Measurements from ENCODE around the gene GHDC. TPM values are rescaled to one million over a fixed set of nuclear protein-coding genes. Genes with fewer than 3 reads are reported as not detected.
A peak's percentile ranks its signal among the peaks of the same experiment; 100 is the strongest.
"Not testable (repeated sequence)": the region's sequence is repeated elsewhere in the genome, so short reads cannot be mapped to it uniquely, and the experiment has no call there.

GHDC gene, protein sequence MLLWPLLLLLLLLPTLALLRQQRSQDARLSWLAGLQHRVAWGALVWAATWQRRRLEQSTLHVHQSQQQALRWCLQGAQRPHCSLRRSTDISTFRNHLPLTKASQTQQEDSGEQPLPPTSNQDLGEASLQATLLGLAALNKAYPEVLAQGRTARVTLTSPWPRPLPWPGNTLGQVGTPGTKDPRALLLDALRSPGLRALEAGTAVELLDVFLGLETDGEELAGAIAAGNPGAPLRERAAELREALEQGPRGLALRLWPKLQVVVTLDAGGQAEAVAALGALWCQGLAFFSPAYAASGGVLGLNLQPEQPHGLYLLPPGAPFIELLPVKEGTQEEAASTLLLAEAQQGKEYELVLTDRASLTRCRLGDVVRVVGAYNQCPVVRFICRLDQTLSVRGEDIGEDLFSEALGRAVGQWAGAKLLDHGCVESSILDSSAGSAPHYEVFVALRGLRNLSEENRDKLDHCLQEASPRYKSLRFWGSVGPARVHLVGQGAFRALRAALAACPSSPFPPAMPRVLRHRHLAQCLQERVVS
- total RNA-seq (2014; rRNA removed; shearing (Covaris generic)) = 7.9 and 10.5 TPM in 2 replicates

DNA sequence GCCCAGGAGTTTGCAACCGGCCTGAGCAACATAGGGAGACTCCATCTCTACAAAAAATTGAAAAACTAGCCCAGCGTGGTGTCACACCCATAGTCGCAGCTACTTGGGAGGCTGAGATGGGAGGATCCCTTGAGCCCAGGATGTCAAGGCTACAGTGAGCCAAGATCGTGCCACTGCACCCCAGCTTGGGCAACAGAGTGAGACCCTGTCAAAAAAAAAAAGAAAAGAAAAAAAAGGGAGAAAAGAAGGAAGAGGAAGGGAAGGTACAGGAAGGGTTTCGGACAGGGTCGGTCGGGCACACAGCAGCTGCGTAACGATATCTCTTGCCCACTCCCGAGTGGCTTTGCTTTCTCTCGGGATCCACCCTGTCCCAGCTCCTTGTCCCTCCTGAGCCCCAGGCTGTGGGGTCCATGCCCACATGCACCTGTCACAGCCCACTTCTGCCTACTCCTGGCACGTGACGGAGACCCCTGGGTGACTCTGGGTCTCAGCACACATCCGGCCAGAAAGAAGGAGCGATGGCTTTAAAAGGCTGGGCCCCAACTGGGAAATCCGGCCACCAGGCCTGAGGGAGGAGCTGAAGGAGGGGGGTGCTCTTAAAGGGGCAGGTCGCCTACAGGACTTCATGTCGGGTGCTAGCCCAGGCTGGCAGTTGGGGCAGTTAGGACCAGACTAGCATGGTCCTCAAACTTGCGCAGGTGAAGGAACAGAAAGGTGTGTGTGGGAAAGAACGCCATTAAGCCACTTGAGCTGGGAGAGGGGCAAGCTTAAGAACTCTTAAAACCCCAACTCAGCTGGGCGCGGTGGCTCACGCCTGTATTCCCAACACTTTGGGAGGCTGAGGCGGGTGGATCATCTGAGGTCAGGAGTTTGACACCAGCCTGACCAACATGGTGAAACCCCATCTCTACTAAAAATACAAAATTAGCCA lies at the start of gene GHDC:
Gene GHDC (minus strand): TSS at position 526 of the 931 bp plus-strand sequence. CDS start 913 bp downstream, outside the sequence.
- peak; percentile 77 for DNase-seq (ENCODE audit: low read depth)

DNA sequence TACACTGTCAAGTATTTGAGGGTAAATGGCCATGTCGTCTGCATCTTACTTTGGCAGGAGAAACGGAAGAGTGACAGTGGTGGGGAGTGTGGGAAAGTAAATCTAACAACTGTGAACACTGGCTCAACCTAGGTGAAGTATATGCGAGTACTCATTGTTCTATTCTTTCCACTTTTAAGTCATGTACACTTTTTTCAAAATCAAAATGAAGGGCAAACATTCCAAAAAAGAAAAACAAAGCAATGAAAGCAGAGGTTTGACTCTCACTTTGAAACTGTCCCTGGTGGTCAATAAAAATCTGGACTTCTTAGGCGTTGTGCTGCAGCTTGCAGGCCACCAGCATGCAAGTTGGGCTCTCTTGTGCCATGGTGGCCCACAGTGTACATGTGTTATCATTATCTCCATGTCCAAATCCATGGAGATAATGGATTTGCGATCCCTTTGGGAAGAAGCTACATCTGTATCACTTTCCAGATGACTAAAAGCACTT lies 49.2 kb upstream of the GHDC start:
- no peak for DNase-seq (ENCODE audit: low read depth)

DNA sequence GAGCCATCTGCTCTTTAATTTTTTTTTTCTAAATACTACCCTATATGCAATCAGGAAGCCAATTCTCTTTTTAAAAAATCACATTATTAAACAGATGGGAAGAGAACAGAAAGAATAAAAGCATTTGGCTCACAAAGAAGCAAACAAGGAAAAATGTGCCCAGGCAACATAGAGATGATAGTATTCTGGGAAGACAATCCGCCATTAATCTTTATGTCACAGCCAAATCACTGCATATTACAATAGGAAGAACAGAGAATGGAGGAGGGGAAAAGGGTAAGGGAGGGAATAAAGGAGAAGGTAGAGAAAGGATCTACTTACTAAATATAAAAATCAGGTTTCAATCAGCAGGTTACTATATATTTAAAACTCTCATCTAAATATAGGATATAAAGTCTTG lies 47.6 kb upstream of the GHDC start:
- DNase-seq (ENCODE audit: low read depth) = no peak

DNA sequence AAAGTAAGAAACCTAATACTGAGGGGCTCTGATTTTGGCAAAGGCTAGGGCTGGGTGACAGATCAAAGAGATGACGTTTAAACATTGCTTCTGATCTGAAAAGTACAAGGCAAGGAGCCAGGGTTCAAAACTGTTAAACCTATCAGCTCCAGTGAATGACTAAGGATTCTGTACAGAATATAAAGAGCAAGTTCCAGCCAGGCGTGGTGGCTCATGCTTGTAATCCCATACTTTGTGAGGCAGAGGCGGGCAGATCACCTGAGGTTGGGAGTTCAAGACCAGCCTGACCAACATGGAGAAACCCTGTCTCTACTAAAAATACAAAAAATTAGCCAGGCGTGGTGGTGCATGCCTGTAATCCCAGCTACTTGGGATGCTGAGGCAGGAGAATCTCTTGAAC lies 46.6 kb upstream of the GHDC start:
- DNase-seq (ENCODE audit: low read depth) = not testable (repeated sequence)

DNA sequence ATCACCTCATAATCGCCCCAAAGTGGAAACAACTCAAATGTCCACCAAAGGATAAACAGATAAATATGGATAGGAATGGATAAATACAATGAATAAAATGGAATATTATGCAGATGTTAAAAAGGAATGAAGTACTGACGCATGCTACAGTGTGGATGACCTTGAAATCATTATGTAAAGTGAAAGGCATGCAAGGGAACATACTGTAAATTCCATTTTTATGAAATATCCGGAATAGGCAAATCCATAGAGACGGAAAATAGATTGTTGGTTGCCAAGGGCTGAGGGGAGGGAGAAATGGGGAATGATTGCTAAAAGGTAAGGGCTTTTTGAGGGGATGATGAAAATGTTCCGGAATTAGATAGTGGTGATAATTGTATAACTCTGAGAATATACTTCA lies 45.9 kb upstream of the GHDC start:
- no peak for DNase-seq (ENCODE audit: low read depth)

DNA sequence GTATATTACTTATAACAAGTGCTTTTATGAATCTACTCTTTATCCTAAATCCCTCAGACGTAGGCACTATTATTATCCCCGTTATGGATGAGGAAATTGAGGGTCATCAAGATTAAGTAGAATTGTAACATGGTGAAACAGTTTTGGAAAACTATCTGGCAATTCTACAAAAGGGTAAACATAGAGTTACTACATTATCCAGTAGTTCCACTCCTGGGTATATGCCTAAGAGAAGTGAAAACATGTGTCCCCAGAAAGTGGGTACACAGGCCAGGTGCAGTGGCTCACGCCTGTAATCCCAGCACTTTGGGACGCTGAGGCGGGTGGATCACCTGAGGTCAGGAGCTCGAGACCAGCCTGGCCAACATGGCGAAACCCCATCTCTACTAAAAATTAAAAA lies 45.3 kb upstream of the GHDC start:
- DNase-seq (ENCODE audit: low read depth) = not testable (repeated sequence)

DNA sequence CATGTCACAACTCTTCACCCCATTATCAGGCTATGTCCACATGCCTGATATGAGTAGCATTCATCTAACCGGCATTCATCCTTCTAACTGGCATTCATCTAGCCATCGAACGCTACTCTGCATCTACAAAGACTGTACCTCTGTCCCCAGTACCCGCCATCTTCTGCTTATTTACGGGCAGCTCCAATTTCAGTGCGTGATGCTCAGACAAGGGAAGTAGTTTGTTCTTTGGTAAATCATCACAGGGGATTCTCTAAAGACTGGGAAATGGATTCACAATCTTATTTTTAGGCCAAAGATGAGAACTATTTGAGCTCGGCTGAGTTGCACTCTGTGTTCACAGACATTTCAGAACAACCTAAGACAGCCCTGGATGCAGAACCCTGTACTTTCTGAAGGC lies 42.5 kb upstream of the GHDC start:
- DNase-seq (ENCODE audit: low read depth) = no peak

DNA sequence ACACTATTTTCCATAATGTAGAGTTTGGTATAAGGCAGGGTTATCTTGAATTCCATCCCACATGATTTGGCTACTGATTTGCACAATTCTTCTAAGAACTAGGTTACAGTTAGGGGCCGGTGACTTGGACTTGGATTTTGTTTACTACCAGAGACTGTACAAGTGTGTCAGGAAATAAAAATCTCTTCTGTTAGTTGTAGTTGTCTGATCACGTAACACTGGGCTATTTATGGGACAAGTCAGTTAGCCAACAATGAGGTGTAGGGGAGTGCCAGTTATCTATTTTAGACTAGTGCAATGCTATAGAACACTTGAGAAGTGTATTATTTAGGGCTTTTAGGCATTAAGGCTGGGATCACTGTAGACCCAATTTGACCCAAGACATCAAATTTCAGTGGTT lies 39.7 kb upstream of the GHDC start:
- DNase-seq (ENCODE audit: low read depth) = no peak

DNA sequence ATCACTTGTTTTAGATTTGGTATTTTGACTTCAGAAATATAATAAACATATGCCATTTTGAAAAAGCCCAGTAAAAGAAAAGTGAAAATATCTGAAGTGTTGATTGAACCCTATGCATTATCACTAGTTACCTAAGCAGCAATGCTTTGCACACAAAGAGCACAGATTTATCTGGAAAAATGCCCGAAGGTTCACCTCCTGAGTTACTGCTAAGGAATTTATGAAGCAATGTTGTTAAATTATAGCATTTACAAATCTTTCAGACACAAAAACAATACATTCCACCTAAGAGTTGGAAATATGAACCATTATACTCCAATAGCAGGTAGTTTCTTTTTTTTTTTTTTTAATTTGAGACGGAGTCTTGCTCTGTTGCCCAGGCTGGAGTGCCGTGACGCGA lies 38.9 kb upstream of the GHDC start:
- no peak for DNase-seq (ENCODE audit: low read depth)

DNA sequence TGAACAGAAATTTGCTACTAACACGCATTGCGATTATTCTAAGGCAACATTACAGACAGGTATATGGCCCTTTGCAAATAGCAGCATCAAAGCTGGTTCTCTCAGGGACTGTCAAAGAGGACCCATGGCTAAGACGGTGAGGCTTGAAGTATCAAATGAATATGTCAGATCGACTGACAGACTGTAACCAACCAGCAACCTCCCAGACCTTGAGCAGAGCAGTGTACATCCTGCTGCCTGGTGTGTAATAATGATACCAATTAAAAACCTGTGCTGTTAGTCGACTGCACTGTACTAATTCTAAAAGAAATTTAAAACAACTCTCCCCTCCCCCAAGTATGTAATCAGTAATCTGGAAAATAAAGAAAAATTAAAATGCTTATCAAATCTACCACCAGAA lies 35.9 kb upstream of the GHDC start:
- DNase-seq (ENCODE audit: low read depth) = no peak

DNA sequence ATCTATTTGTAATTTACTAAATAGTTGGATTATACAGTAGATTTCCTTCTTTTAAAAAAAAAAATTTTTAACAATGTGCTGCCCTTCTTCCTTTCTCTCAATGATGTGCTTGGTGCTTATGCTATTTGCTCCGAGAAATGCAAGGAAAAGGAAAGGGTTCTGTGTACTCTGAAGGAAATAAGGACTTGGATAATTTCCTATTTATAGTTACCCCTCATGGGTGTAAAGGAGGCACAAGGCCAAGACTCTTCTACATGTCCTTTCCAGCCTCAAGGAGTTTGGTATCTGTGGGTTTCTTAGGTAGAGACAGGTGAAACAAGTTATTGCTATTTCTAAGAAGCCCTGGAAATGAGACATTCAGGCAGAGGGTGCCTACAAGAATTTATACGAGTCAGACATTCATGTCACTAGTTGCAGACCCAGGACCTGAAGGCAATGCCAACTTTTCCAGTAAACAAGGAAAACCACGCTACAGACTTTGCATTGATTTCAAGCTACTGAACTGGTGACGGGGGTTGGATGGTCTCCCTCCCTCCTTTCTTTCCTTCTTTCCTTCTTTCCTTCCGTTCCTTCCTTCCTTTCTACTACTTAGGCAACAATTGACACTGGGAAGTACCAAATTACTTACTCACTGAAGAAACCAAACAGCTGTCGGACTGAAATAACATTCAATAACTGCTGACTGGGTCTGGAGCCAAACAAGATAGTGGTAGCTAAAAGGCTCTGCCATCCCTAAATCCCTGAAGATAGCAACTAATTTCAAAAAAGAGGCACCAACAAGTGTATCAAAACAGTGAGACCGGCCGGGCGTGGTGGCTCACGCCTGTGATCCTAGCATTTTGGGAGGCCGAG lies 33.8 kb upstream of the GHDC start:
- no peak for DNase-seq (ENCODE audit: low read depth)

DNA sequence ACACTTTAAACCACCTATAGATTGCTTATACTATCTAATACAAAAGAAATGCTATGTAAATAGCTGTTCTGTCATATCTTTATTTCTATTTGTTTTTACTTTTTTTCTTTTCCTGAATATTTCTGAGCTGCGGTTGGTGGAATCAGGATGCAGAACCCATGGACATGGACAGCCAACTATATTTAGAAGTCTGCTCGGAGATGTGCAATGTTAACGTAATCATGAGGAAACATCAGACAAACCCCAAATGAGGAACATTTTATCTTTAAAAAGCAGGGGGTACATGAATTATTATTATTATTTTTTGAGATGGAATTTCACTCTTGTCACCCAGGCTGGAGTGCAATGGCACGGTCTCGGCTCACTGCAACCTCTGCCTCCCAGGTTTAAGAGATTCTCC lies 31.4 kb upstream of the GHDC start:
- DNase-seq (ENCODE audit: low read depth) = no peak

DNA sequence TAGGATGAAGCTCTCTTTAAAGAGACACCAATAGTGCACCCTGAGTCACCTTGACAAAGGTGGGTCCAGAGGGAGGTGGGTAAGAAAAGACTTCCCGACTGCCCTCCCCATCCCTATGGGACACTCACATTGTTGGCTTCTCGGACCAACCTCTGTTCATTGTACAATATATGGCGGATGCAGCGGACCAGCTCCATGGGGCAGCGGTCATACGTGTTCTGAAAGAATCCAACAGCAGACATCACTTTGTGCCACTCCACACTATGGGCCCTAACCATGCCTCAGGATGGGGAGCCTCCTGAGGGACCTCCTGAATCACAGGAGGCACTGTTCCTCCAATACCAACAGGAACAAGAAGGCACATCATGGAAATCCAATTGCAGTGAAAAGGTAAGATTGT lies 30.4 kb upstream of the GHDC start:
- no peak for DNase-seq (ENCODE audit: low read depth)

DNA sequence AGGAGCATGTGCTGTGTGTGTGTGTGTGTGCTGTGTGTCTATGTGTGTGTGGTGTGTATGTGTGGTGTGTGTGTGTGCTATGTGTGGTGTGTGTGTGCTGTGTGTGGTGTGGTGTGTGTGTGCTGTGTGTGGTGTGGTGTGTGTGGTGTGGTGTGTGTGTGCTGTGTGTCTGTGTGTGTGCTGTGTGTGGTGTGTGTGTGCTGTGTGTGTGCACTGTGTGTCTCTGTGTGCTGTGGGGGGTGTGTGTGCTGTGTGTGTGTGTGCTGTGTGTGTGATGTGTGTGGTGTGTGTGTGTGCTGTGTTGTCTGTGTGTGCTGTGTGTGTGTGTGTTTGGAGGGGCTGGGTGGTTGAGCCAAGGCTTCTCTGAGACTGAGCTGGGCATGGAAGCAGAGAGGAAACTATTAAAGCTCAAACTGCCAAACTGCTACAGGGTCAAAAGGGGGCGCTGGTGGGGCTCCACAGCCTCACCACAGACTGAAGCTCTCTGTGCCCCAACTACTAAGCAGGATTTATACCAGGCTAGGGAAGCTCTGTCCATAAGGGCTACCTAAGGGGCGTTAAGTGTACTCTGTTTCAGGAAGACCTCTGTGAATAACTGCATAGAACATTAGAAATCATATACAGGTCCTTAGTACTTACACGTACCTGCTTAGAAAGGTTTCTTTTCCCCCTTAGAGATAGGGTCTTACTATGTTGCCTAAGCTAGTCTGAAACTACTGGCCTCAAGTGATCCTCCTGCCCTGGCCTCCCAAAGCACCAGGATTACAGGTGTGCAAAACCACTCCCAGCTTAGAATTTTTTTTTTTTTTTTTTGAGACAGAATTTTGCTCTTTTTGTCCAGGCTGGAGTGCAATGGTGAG lies 27.8 kb upstream of the GHDC start:
- DNase-seq (ENCODE audit: low read depth) = peak; percentile 20

DNA sequence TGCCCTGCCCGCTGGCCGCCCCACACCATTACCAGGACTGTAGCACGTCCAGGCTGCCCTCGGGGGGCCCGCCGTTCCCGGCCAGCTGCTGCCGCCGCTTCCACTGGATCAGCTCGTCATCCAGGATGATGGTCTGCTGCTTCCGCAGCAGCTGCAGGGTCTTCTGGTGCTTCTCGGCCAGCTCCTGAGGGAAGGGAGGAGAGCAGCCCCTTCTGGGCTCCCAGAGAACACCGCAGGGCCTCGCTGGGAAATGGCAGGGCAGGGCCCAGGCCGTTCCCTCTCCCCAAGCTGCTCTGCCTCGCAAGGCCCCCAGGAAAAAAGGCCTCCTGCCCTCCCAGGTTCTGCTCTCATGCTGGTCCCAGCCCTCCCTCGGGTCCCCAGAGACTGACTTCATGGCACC lies 25.0 kb upstream of the GHDC start:
- not testable (repeated sequence) for DNase-seq (ENCODE audit: low read depth)

DNA sequence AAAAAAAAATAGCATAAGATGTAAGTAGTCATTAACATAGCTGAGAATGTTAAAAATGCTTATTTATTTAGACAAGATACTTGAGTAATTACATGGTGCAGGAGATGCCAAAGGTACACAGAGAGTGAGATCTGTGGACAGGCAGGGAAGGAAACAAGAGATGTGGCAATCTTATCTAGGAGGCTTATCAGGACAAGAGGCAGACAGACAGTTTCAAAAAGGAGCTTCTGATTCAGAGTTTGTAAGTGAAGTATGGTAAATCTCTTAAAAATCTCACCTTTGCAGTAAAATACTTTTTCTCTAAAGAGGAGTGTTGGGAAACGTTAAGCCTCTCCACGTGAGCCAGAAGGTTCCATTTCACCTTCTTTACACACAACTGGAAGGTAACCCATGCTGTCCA lies 19.9 kb upstream of the GHDC start:
- no peak for DNase-seq (ENCODE audit: low read depth)

DNA sequence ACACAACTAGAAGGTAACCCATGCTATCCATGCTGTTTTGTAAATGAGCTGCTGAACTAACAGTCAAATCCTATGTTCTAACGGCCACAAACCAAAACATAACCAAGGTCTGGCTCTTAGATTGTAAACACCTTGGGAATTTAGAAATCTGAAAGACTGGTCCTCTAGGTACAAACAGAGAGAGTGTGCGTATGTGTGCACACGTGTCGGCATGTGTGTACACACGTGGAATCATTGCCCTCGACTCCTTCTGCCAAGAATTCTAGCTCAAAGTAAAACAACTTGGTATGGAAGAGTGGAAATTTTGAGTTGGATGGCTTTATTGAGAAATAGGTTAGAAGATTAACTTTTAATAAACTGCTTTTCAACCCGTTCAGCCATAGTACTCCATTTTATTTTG lies 18.1 kb upstream of the GHDC start:
- DNase-seq (ENCODE audit: low read depth) = no peak

DNA sequence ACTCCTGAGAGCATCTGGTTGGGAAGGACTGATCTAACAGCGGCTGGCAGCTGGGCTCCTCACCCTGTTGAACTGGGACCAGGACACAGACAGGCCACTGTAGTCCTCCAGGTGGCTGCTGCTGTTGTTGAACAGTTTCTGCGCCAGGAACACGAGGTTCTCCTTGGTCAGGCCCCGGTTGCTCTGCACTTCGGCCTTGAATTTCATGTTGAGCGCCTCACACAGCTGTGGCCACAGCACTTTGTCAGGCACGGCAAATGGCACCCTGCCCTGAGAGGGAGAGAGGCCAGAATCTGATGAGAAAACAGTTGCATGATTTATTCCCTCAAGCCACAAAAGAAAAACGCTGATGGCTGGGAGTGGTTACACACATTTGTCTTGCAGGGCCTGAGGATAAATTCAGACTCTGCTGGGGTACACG lies 17.6 kb upstream of the GHDC start:
- DNase-seq (ENCODE audit: low read depth) = peak; percentile 17

DNA sequence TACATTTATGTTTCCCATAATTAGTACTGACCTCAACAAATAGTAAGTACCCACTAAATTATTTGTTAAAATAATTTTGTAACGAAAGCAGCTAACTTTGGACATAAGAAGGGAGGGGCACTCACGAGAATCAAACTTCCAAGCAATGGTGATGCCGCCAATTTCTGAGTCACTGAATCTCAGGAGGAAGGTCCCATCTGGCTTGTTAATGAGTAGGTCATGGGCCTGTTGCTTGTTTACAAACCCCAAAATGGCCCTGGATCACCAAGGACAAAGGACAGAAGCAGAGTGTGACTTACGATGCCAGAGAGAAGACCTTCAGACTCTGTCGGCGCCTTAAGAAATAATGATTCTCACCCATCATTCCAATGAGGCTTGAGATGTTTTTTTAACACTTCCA lies 15.8 kb upstream of the GHDC start:
- no peak for DNase-seq (ENCODE audit: low read depth)

DNA sequence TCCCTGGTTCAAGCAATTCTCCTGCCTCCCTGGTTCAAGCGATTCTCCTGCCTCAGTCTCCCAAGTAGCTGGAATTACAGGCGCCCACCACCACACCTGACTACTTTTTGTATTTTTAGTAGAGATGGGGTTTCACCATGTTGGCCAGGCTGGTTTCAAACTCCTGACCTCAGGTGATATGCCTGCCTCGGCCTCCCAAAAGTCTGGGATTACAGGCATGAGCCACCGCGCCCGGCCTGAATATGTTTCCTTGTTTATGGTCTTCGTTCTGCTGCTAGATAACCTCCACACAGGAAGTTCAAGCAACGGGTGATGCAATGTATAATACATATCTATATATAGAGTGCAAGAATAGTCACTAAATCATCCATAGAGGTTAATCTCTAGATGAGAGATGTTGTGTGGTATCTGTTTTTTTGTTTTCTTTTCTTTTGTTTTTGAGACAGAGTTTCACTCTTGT lies 11.9 kb upstream of the GHDC start:
- DNase-seq (ENCODE audit: low read depth) = not testable (repeated sequence)
